SIG-M5 (cell line): ENCODE measurements around the gene PPP1R12A.
"Not testable (repeated sequence)": the region's sequence is repeated elsewhere in the genome, so short reads cannot be mapped to it uniquely, and the experiment has no call there.

ENCODE experiments used
- DNase-seq: peaks from one replicate; lab custom pipeline; 2025; lab: John Stamatoyannopoulos, UW

PPP1R12A gene

DNA sequence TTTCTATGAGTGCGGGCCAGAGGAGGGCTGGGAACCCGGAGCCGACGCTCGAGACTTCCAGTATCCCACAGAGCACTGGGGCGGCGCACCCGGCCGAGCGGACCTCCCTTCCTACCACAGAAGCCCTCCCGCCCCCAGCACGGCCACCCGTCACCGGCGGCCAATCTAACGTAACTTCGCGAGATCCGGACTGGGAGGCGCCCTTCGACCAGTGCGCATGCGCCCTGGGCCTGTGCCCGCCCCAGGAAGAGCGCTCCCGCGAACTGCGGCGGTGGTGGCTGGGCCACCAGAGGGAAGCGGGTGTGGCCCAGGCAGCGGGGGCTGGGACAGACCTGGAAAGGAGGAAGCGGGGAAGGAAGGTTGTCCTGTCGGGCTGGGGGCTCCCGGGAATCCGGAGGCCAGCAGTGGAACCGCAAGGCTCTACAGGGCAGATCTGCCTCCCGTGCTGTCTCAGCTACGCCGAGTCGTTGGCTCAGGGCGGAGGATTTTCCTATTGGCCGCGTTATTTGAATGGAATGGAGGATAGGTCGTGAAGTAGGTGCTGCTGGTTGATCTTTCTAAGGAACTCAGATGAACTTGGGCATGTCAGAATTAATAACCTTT, at the start of gene PPP1R12A:
Gene PPP1R12A, minus strand, starts transcription at position 77 of the 603 bp plus-strand sequence. CDS start 166 bp downstream, outside the sequence.
- peak; percentile 82 for DNase-seq

DNA sequence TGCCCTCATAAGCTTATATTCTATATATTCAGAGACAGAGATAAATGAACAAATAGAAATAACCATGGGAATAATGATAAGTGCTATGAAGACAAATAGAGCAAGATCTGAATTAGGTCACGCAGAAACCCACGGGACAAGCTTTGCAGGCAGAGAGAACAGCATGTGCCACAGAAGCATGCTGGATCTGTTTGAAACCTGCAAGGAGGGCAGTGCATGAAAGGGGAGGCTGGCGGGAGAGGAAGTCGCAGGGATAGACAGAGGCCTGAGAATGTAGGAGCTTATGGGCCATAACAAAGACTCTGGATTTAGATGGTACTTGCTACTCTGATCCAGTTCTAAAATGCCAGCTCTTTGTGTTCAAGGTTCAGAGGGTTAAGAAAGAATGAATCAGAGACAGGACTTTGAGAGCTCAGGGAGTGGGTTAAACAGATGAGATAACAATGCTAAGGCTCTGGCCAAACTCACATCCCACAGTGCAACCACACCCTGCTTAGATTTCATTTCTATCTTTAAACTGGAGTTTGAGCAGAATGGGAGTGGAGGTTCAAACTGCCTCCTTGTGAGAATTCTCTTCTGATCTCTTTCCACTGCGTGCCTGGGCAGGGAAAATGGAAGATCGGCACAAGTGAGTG, 49.2 kb upstream of the PPP1R12A start:
- DNase-seq = no peak

DNA sequence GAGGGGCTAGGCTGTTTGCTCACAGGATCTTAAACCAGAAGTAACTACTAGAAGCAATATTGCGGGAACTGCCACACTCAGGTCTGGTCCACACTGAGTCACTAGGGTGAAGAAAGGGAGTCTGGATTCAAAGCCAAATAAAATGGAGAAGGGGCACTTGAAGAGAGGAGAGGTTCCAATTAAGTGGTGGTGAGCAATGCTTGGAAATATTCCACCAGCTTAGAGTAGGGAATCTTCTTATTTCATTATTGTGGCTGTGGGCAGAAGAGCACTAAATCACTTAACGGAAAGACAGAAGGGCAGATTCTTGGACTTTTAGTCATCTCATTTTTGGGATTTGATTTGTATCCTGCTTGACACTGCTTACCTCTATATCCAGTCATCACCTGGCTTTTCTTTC, 48.6 kb upstream of the PPP1R12A start:
- DNase-seq = no peak

DNA sequence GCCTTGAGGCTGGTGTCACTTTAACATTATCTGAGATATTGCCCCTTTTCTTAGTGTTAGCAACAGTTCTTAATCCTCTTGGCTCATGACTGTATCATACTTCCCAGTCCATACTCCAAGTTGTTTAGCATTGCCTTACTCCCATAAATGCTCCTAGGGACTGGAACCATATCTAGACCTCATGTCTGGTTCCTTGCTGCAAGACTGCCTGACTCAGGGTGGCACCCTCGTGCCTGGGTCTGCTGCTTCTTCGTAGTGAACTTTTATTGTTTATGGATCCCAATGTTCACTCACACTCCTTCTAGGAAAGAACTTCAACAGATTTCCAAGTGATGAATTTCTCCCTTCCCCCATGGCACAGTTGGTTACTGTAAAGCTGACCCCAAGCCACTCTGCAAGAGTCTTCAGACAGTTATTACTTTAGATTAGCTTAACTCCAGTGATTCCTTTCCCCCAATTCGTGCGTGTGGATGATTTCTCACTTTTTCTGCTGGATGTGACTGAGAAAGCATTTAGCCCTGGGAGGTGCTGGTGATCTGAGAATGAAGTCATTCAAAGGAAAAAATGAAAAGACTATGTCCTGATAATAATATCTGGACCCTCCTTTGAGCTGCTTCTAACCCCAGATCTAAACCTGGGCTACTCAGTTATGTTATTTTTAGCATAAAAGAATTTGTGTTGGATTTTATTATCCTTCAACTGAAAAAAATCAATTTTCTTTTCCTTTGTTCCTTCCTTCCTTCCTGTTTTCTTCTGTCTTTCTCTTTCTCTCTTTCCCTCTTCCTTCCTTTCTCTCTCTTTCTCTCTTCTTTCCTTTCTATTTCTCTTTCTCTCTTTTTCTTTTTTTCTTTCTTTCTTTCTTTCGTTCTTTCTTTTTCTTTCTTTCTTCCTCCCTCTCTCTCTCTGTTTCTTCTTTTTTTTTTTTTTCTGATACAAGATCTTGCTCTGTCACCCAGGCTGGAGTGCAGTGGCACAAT, 47.5 kb upstream of the PPP1R12A start:
- no peak for DNase-seq

DNA sequence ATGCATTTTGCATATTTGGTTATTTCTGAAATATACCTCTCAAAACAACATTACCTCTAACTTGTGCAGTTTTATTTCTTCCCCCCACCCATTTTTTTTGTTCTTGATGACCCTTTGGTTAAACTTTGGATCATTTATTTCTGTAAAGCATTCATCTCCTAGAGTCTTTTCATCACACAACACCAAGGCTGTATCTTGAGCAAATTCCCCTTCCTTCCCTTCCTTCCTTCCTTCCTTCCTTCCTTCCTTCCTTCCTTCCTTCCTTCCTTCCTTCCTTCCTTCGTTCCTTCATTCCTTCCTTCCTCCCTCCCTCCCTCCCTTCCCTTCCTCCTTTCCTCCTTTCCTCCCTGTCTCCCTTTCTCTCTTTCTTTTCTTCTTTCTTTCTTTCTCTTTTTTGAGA, 43.8 kb upstream of the PPP1R12A start:
- DNase-seq = no peak

DNA sequence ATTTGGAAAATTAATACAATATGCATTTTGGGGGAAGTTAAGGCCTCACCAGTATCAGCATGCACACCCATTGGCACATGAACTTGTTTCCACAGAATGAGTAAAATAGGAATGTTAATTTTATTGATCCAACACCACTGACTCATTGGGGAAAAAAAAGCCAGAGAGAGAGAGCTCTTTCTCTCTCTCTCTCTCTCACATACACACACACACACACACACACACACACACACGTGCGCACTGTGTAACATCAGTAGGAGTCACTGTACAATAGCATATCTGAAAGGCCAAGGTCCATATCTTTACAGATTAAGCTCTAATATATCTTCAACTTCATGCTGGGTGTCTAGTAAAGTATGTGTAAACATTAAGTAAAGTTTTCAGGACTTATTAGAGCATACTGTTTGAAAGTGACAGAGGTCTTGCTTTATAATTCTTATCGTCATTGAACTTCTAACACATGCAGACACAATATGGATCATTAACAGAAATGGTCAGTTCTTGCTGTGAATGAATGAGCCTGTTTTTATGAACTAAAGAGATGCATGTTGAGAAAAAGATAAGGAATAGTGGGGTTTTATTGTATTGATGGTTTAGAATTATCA, 43.1 kb upstream of the PPP1R12A start:
- DNase-seq = not testable (repeated sequence)

DNA sequence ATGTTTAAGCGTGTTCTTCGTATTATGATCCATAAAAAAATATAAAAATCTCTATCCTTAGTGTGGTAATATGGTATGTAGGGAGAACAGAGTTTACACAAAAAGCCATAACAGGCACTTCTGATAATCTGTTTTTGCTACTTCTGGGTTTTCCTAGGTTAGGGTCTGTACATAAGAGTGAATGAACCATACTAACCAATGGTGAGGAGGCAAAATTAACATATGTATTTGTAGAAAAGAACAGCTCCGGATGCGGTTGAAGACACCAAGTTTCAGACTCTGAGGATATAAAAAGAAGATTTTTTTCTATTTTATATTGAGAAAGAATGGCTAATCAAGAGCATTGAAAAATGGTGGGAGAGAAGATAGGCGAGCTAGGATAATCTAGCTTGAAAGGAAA, 40.2 kb upstream of the PPP1R12A start:
- no peak for DNase-seq

DNA sequence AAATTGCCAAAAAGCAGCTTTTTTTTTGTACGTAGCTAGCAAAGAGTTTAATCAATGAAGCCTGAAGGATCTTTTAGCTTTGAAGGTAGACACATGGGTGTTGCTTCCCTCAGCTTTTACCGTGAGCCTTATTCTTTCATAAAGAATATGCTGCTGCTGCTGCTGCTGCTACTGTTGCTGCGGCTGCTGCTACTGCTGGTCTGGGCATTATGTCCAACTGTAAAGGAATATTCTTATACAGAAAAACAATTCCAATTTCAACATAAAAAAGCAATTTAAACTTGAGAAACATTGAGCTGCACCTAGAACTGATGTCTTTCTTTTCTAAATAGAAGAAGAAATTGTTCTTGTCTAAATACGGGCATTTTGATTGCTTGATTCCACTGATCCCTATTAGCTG, 38.9 kb upstream of the PPP1R12A start:
- DNase-seq = no peak

DNA sequence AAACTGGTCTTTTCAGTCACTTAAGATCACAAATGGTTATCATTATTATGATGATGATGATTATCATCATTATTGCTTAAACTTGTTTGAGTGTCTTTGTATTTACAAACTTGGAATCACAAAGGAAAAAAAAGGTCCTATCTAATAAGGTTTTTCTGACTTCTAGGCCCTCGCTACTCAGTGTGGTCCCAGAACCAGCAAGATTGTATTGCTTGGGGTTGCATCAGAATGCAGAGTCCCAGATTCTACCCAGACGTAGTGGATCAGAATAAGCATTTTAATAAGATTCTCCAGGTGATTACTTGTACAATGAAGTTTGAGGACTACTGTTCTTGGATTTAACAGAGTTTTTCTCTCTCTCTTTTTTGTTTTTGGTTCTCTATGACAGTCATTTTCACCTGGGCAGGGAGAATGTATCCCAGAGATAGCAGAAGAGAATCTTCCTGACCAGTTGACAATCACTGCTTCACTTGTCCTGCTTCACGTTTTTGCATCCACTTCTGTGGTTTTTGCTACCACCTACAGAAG, 29.3 kb upstream of the PPP1R12A start:
- no peak for DNase-seq

DNA sequence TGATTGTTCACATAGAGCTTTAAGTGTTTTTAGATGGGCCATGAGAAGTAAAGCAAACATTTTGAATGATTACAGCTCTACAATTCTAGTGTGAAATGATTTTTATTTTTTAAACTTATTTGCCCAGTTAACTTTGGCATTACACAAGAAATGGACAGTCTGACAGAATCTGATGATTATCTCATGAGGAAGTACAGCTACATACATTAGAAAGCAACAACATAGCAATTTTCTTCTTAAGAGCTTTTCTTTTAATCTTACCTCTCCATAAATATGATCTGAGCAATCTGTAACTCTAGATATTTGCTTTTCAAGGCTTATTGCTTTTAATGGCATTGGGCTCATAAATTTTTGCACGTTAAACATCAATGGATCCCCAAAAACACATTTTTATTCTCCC, 26.5 kb upstream of the PPP1R12A start:
- no peak for DNase-seq

DNA sequence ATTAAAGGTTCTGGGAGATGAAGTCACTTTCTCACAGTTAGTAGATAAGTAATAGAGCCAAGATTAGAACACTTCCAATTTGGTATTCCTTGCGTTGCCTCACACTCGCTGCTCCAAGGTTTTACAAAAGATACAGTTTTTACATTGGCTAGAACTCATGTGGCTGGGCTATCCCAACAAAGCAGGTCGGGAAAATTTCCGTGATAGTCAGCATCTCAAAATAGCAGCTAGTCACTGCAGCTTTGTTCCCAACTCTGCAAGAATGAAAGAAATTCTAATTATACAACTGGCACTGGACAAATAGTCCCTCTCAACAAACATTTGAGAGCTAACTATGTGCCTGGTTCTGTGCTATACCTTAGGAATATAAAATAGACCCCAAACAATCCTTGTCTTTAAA, 24.6 kb upstream of the PPP1R12A start:
- no peak for DNase-seq

DNA sequence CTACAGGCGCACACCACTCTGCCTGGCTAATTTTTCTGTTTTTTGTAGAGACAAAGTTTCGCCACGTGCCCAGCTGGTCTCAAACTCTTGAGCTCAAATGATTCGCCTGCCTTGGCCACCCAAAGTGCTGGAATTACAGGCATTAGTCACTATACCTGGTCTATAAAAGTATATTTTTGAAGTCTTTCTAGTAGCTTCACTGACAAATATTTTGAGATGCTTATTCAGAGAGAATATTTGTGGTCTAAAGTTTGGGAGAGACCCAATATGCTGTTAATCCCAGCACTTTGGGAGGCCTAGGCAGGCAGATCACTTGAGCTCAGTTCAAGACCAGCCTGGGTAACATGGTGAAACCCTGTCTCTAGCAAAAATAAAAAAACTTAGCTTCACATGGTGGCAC, 22.0 kb upstream of the PPP1R12A start:
- DNase-seq = no peak

DNA sequence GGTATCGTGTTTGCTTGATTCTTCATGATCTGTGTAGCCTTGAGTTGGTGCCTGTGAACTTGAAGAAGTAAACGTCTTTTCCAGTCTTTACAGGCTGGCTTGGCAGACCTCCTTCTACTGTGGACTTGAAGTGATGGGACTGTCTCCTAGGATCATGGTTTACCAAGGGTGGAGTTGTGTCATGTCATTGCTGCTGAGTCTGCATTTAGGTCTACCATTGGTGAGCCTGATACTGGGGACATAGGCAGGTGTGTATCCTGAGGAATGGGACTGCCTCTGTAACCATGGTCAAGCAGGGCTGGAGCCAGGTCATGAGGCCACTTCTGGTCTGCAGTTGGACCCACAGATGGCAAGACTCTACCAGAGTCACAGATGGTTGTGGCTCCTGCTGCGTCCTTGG, 20.7 kb upstream of the PPP1R12A start:
- no peak for DNase-seq

DNA sequence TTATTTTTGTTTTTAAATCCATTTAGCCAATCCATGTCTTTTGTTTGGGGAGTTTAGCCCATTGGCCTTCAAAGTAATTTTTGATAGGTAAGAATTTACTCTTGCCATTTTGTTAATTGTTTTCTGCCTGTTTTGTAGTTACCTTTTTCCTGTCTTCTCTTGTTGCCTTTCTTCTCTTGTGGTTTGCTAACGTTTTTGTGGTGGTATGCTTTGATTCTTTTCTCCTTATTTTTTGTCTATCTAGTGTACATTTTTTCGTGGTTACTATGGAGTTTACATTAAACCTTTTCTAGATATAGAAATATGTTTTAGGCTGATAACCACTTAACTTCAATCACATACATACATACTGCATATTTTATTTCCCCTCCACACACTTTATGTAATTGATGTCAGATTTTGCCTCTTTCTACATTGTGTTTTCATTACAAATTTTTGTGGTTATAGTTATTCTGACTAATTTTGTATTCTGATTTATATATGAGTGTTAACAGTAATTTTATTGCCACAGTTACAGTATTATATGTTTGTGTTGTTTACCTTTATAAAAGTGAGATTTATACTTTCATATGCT, 19.2 kb upstream of the PPP1R12A start:
- no peak for DNase-seq

DNA sequence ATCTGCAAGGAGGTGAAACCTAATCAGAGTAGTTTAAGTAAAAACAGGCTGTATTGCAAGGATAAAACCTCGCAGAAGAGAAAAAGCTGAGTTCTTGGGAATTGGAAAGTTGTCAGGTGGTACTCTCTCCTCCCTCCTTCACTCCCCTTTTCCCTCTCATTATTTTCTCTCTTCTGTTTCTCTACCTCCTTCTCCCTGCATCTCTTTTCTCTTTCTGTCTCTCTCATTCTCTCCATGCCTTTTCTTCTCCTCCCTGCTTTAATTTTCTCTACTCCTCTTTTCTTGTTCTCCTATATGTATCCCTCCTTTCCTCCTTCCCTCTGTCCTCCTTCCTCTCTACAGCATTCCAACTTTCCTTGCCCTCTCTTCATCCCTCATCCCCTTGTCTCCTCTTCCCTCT, 14.2 kb upstream of the PPP1R12A start:
- DNase-seq = no peak

DNA sequence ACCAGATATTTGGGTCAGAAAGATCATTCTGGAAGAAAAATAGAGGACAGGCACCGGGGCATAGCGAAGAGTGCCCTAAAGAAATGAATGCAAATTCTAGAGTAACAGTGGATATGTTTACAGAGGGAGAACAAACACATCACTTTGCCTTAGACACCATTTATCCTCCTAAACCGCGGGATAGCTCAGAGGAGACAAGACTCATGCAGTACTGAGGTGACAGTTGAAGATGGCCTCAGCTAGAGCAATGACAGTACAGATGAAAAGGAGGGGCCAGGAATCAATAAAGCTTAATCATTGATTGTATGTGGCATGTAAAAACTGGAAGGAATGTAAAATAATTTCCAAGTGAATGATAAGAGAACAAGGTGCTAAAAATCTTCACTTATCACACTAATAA, 10.5 kb upstream of the PPP1R12A start:
- DNase-seq = no peak

DNA sequence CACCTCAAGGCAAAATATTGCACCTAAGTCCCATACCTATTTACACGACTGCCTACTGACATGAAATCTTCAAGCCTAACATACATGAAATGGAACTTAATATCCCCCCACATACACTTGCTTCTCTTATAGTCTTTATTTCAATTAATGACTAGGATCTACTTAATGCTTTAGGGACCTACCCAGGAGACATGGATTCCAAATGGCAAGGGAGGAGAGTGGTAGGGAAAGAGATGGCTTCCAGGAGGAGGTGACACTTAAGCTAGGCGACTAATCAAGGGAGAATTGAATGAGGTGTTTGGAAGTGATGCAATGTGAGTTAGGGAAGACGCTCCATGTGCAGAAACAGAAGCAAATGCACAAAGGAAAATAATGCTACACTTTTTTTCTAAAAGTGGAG, 9.7 kb upstream of the PPP1R12A start:
- no peak for DNase-seq

DNA sequence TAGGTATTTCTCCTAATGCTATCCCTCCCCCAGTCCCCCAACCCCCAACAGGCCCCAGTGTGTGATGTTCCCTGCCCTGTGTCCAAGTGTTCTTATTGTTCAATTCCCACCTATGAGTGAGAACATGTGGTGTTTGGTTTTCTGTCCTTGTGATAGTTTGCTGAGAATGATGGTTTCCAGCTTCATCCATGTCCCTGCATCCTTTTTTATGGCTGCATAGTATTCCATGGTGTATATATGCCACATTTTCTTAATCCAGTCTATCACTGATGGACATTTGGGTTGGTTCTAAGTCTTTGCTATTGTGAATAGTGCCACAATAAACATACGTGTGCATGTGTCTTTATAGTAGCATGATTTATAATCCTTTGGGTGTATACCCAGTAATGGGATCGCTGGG, 7.9 kb upstream of the PPP1R12A start:
- not testable (repeated sequence) for DNase-seq

DNA sequence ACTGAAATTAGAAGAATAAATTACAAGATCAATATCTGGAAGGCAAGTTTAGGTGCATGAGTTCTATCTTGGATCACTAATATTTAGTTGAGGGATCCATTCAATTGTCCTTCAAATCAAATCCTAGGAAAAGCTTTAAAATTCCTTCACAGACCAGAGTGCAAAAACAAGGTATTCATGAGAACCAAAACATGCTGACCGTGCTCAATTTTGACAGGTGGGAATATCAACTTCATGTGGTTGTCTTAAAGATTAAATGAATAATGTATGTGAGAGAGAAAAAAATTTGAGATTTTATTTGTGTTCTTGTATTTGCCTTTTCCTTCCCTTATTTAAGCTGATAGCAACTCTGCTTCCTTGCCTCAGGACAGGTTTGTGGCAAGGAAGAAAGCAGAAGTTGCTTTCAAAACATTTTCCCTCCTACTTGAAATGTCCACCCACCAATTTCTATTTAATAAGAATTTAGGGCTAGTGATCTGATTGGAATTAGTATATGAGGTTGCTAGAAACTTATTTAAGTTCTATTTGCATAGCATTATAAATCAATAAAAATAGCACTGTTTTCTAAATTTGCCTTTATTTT, 4.9 kb upstream of the PPP1R12A start:
- no peak for DNase-seq

DNA sequence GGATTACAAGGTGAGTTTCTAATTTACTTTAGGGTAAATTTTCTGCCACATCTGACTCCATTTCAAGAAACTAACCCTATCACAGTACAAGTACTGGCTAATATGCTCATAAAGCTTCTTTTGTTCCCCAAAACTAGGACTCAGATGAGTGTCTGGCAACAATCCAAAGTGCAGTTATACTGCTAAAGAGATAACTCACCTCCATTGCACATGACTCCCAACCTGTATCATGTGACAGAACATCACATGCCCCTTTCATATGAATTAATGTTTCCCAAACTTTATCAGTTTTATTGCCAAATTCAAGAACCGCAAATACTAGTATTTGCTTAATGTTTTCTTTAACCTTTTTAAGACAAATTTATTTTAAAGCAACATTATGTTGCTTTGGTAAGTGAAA, 3.9 kb upstream of the PPP1R12A start:
- no peak for DNase-seq

DNA sequence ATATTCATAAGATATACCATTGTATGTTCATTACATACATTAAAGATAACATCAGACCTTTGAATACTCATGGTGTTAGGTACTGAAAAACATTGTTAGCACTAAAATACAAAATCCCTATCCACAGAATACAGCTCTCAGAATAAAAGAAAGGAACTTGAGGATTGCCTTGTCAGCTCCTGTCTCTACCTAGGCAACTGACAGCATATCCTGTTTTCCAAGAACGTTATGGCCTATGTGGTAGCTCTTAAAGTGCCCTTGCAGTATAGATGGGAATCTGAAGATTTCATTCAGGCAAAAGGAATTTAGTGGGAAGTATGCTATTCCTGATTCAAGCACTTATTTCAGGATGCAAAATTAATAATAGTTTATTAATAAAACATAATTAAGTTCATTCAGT, 1.8 kb upstream of the PPP1R12A start:
- DNase-seq = no peak
